ENCODE measurements around the gene PNLIP.

The PNLIP gene

GRCh38 chr10:116545756-116546155 lies at the start of gene PNLIP:
PNLIP (plus strand) TSS chr10:116545931; CDS start chr10:116546093, 162 bp downstream.
- in situ Hi-C loops (cut with HindIII; ENCODE audit: low sequenced_read_pairs): no loop called here
- no peak for DNase-seq (ENCODE audit: low read depth)
- no peak for TF ChIP-seq CTCF (IDR thresholded peaks at IDR 0.05; ENCODE audit: low read depth, low read length, missing control alignments)
- no peak within 1 kb of the TSS for H3K4me3 ChIP-seq (ENCODE audit: low read depth, low read length)

GRCh38 chr10:116504786-116505185 lies 40.9 kb upstream of the PNLIP start:
- in situ Hi-C loops (cut with HindIII; ENCODE audit: low sequenced_read_pairs): no loop called here
- DNase-seq (ENCODE audit: low read depth): no peak
- H3K4me3 ChIP-seq (ENCODE audit: low read depth, low read length): no peak overlapping the region
- no peak for TF ChIP-seq CTCF (IDR thresholded peaks at IDR 0.05; ENCODE audit: low read depth, low read length, missing control alignments)

- in situ Hi-C loops (cut with HindIII; ENCODE audit: low sequenced_read_pairs): no loop called here
- H3K4me3 ChIP-seq (ENCODE audit: low read depth, low read length): no peak overlapping the region
- DNase-seq (ENCODE audit: low read depth): no peak
- TF ChIP-seq CTCF (IDR thresholded peaks at IDR 0.05; ENCODE audit: low read depth, low read length, missing control alignments): no peak
These were observed 35.2 kb upstream of the PNLIP start for GRCh38 chr10:116510565-116510964.

- no peak for DNase-seq (ENCODE audit: low read depth)
- in situ Hi-C loops (cut with HindIII; ENCODE audit: low sequenced_read_pairs): no loop called here
- TF ChIP-seq CTCF (IDR thresholded peaks at IDR 0.05; ENCODE audit: low read depth, low read length, missing control alignments): no peak
- H3K4me3 ChIP-seq (ENCODE audit: low read depth, low read length): no peak overlapping the region
These were observed 34.4 kb upstream of the PNLIP start for GRCh38 chr10:116511365-116511764.

- DNase-seq (ENCODE audit: low read depth): peak; percentile 8
- in situ Hi-C loops (cut with HindIII; ENCODE audit: low sequenced_read_pairs): no loop called here
- TF ChIP-seq CTCF (IDR thresholded peaks at IDR 0.05; ENCODE audit: low read depth, low read length, missing control alignments): peak; percentile 82
- no peak overlapping the region for H3K4me3 ChIP-seq (ENCODE audit: low read depth, low read length)
These were observed 24.1 kb upstream of the PNLIP start for GRCh38 chr10:116521424-116522290.

GRCh38 chr10:116522803-116523381 lies 22.8 kb upstream of the PNLIP start:
- TF ChIP-seq CTCF (IDR thresholded peaks at IDR 0.05; ENCODE audit: low read depth, low read length, missing control alignments): no peak
- DNase-seq (ENCODE audit: low read depth): no peak
- H3K4me3 ChIP-seq (ENCODE audit: low read depth, low read length): no peak overlapping the region
- in situ Hi-C loops (cut with HindIII; ENCODE audit: low sequenced_read_pairs): no loop called here

All from astrocyte of the cerebellum (primary cell).